NCI-H226 (cell line): ENCODE measurements around the gene DDX60.
"Not testable (repeated sequence)": the region's sequence is repeated elsewhere in the genome, so short reads cannot be mapped to it uniquely, and the experiment has no call there.

Source experiments
- DNase-seq: peaks from one replicate; pipeline ENCODE4 v3.0.0-alpha.2; 2015

DDX60 gene

GRCh38 chr4:168293386-168293975, 25.1 kb downstream of the DDX60 start:
- no peak for DNase-seq

- no peak for DNase-seq
Observed at GRCh38 chr4:168291242-168291641, 27.3 kb downstream of the DDX60 start.

- DNase-seq = not testable (repeated sequence)
Observed at GRCh38 chr4:168285850-168286249, 32.7 kb downstream of the DDX60 start.

- DNase-seq = no peak
Observed at GRCh38 chr4:168279556-168279955, 39.0 kb downstream of the DDX60 start.

GRCh38 chr4:168275836-168276235, 42.7 kb downstream of the DDX60 start:
- DNase-seq = no peak

- no peak for DNase-seq
Observed at GRCh38 chr4:168274871-168275270, 43.7 kb downstream of the DDX60 start.

- no peak for DNase-seq
Observed at GRCh38 chr4:168273838-168274237, 44.7 kb downstream of the DDX60 start.

- no peak for DNase-seq
Observed at GRCh38 chr4:168272488-168272887, 46.1 kb downstream of the DDX60 start.

- no peak for DNase-seq
Observed at GRCh38 chr4:168269896-168270295, 48.7 kb downstream of the DDX60 start.

GRCh38 chr4:168265327-168265726, 53.2 kb downstream of the DDX60 start:
- no peak for DNase-seq

GRCh38 chr4:168264903-168265302, 53.6 kb downstream of the DDX60 start:
- DNase-seq = no peak

GRCh38 chr4:168263039-168263438, 55.5 kb downstream of the DDX60 start:
- no peak for DNase-seq

- DNase-seq = no peak
Observed at GRCh38 chr4:168259096-168259495, 59.5 kb downstream of the DDX60 start.

- DNase-seq = no peak
Observed at GRCh38 chr4:168257768-168258167, 60.8 kb downstream of the DDX60 start.

- DNase-seq = no peak
Observed at GRCh38 chr4:168248176-168248710, 70.3 kb downstream of the DDX60 start.

GRCh38 chr4:168247603-168248002, 70.9 kb downstream of the DDX60 start:
- DNase-seq = no peak

- no peak for DNase-seq
Observed at GRCh38 chr4:168241953-168242352, 76.6 kb downstream of the DDX60 start.

- no peak for DNase-seq
Observed at GRCh38 chr4:168240821-168241220, 77.7 kb downstream of the DDX60 start.

- peak; percentile 28 for DNase-seq
Observed at GRCh38 chr4:168221301-168221700, 97.3 kb downstream of the DDX60 start.

GRCh38 chr4:168220893-168221292, 97.7 kb downstream of the DDX60 start:
- DNase-seq = no peak

GRCh38 chr4:168218645-168219044, 99.9 kb downstream of the DDX60 start:
- peak; percentile 78 for DNase-seq

- not testable (repeated sequence) for DNase-seq
Observed at GRCh38 chr4:168213511-168213910, 105.0 kb downstream of the DDX60 start.

- no peak for DNase-seq
Observed at GRCh38 chr4:168212656-168213055, 105.9 kb downstream of the DDX60 start.

GRCh38 chr4:168208957-168209614, 109.5 kb downstream of the DDX60 start:
- no peak for DNase-seq
